HepG2 (cell line): ENCODE results near the gene RARA. TPM values are rescaled to one million over a fixed set of nuclear protein-coding genes. Genes with fewer than 3 reads are reported as not detected.

Experiments
- IRF9 ChIP-seq: sonication (generic); formaldehyde crosslinking; IDR thresholded peaks from 2 replicates; pipeline ENCODE4 v1.8.0; 2022; ENCODE audit warnings: missing genetic modification reagents, mild to moderate bottlenecking, borderline replicate concordance
- MXI1 ChIP-seq: IDR thresholded peaks from 3 replicates; pipeline ENCODE4 v1.6.1; 2012; ENCODE audit warnings: low read depth, low read length, inconsistent platforms, borderline replicate concordance
- NFKB2 ChIP-seq: sonication (generic); formaldehyde crosslinking; IDR thresholded peaks from 2 replicates; pipeline ENCODE4 v1.4.0; 2020; ENCODE audit warnings: missing genetic modification reagents, borderline replicate concordance
- PAF1 ChIP-seq: IDR thresholded peaks from 2 replicates; pipeline ENCODE4 v1.6.1; 2016; ENCODE audit warnings: missing genetic modification reagents, missing compliant biosample characterization
- POLR2AphosphoS5 ChIP-seq: IDR thresholded peaks from 2 replicates; pipeline ENCODE4 v1.6.1; 2012; ENCODE audit warnings: low read depth, low read length
- RELA ChIP-seq: sonication (generic); formaldehyde crosslinking; IDR thresholded peaks from 2 replicates; pipeline ENCODE4 v1.4.0; 2020; ENCODE audit warnings: missing genetic modification reagents
- SNAPC4 ChIP-seq: sonication (generic); formaldehyde crosslinking; IDR thresholded peaks from 2 replicates; pipeline ENCODE4 v1.4.0; 2020; ENCODE audit warnings: mild to moderate bottlenecking, missing genetic modification reagents
- SRY ChIP-seq: sonication (generic); formaldehyde crosslinking; IDR thresholded peaks from 2 replicates; pipeline ENCODE4 v1.8.0; 2022; ENCODE audit warnings: mild to moderate bottlenecking, missing genetic modification reagents
- THAP8 ChIP-seq: sonication (generic); formaldehyde crosslinking; IDR thresholded peaks from 2 replicates; pipeline ENCODE4 v1.5.1; 2020; ENCODE audit warnings: missing genetic modification reagents, mild to moderate bottlenecking, borderline replicate concordance
- ZNF12 ChIP-seq: sonication (generic); formaldehyde crosslinking; IDR thresholded peaks from 2 replicates; pipeline ENCODE4 v1.5.0; 2020; ENCODE audit warnings: missing genetic modification reagents
- ZNF160 ChIP-seq: sonication (generic); formaldehyde crosslinking; IDR thresholded peaks from 2 replicates; pipeline ENCODE4 v1.8.0; 2022; ENCODE audit warnings: mild to moderate bottlenecking, inconsistent platforms, missing genetic modification reagents
- ZNF260 ChIP-seq: sonication (generic); formaldehyde crosslinking; IDR thresholded peaks from 2 replicates; pipeline ENCODE4 v1.4.0; 2020; ENCODE audit warnings: missing genetic modification reagents, low read depth, mild to moderate bottlenecking, borderline replicate concordance
- ZNF430 ChIP-seq: sonication (generic); formaldehyde crosslinking; IDR thresholded peaks from 2 replicates; pipeline ENCODE4 v1.9.0; 2021; ENCODE audit warnings: mild to moderate bottlenecking, missing genetic modification reagents
- ZNF740 ChIP-seq: sonication (generic); formaldehyde crosslinking; IDR thresholded peaks from 2 replicates; pipeline ENCODE4 v1.4.0; 2020; ENCODE audit warnings: missing genetic modification reagents
- ZNF761 ChIP-seq: sonication (generic); formaldehyde crosslinking; conservative IDR thresholded peaks from 2 replicates; pipeline ENCODE4 v1.4.0; 2020; ENCODE audit warnings: mild to moderate bottlenecking, missing genetic modification reagents
- polyA plus RNA-seq, 8 experiments: library from polyadenylated mRNA; depleted of rRNA in 3 of 8; stranded (reverse) in 7 of 8; unstranded in 1 of 8; fragments of >200 nt; fragmentation: Illumina TruSeq in 4 of 8; extraction: Trizol in 4 of 8; gene quantifications; 2 replicates each; pipeline versions ENCODE4 v1.2.1 to v1.2.3, GENCODE V29; 2011 to 2016; ENCODE audit warnings: low read depth in 4 of 8, missing spikeins in 1 of 8, mixed read lengths in 1 of 8; ENCODE audit not compliant: insufficient read depth in 1 of 8
- total RNA-seq, 5 experiments: library from RNA; depleted of rRNA; stranded (reverse); fragments of >200 nt; fragmentation: Illumina TruSeq; extraction: Trizol; gene quantifications; 2 replicates each; pipeline ENCODE4 v1.2.3, GENCODE V29; 2016; ENCODE audit warnings: low read depth in 1 of 5

RARA gene
- total and polyA plus RNA-seq, 2 of the 13 experiments (the other 11 are each of a cell fraction or from before 2014, with no cell fraction given) = 6.4 to 8.6 TPM

GRCh38 chr17:40345161-40345993 lies 36.4 kb downstream of the RARA start (continued):
- peak; percentile 80 for TF ChIP-seq SNAPC4 (CRISPR knock-in tag)
- TF ChIP-seq ZNF160 (CRISPR knock-in tag) = peak; percentile 73; the same call in 1 of the 2 replicates
- TF ChIP-seq ZNF260 (CRISPR knock-in tag) = no peak
- 0 out of 2 replicates have a peak, but pooled peaks have one; percentile 71 for TF ChIP-seq SRY
- TF ChIP-seq RELA (CRISPR knock-in tag) = no peak
- peak; percentile 59; the same call in 1 of the 2 replicates for TF ChIP-seq POLR2AphosphoS5
- peak; percentile 88; the same call in 1 of the 3 replicates for TF ChIP-seq MXI1
- no peak for TF ChIP-seq PAF1 (CRISPR knock-in tag)
- peak; percentile 80; the same call in 1 of the 2 replicates for TF ChIP-seq NFKB2 (CRISPR knock-in tag)
- peak; percentile 33; the same call in 1 of the 2 replicates for TF ChIP-seq THAP8 (CRISPR knock-in tag)
- 0 out of 2 replicates have a peak, but pooled peaks have one; percentile 19 for TF ChIP-seq ZNF12 (CRISPR knock-in tag)
- peak; percentile 52; the same call in 1 of the 2 replicates for TF ChIP-seq ZNF430
- peak; percentile 24; the same call in 1 of the 2 replicates for TF ChIP-seq ZNF740 (CRISPR knock-in tag)
- peak; percentile 81; the same call in 1 of the 2 replicates for TF ChIP-seq ZNF761 (CRISPR knock-in tag)
- peak; percentile 81; the same call in 1 of the 2 replicates for TF ChIP-seq IRF9 (CRISPR knock-in tag)
